ENCODE data around the gene EBLN2.

EBLN2 gene

DNA sequence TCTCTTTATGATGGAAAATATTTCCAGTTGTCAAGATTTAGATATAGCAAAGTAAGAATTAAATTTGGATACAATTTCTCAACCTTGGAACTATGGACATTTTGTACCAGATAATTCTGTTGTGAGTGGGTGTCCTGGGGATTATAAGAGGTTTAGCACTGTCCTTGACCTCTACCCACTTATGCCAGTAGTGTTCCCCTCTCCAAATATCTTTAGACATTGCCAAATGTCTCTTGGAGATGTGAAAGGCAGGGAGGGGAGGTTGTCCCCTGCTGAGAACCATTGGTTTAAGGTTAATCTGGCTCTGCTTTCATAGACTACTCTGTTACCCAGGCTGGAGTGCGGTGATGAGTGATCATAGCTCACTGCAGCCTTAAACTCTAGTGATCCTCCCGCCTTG, at the start of gene EBLN2:
Gene EBLN2, plus strand, starts transcription at position 244 of the 400 bp plus-strand sequence. CDS start 423 bp downstream, outside the sequence.
- no peak for DNase-seq

GRCh38 chr3:73018298-73018697, 43.2 kb upstream of the EBLN2 start:
- no peak for DNase-seq

GRCh38 chr3:73018790-73019441, 42.5 kb upstream of the EBLN2 start:
- DNase-seq: no peak

DNA sequence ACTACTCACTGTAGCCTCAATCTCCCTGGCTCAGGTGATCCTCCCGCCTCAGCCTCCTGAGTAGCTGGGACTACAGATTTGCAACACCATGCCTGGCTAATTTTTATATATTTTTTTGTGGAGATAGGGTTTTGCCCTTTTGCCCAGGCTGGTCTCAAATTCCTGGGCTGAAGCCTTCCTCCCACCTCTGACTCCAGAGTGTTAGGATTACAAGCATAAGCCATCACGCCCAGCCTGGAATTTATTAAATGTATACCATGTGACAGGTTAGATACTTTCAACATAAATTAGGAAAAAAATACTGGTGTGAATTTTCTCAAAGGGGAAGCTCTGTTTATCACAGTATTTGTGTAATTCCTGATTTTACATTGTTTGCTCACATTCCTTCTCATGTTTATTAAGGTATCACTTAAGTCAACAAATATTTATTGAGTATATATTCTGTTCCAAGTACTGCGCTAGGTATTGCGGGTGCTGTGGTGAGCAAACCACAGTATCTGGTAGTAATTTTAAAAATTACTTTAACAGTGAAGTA, 40.1 kb upstream of the EBLN2 start:
- DNase-seq: no peak

DNA sequence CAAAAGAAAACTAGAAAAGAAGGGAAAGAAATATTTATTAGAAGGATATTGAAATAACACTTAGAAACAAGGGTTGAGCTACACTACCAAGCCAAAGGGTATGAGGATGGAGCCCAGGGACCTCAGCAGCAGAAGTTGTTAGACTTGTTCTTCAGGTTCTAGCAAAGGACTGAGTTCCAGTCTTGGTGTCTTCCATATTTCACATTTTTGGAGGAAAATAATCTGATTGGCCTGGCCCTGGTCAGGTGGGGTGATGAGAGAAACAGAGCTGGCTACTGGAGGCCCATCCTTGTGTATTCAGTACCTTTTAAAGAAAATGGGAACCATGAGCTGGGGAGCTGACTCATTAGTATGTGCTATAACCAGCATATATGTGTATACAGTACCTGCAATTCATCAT, 36.6 kb upstream of the EBLN2 start:
- no peak for DNase-seq

GRCh38 chr3:73026111-73026759, 35.2 kb upstream of the EBLN2 start:
- no peak for DNase-seq

- no peak for DNase-seq
Measured at GRCh38 chr3:73026760-73027113, 34.7 kb upstream of the EBLN2 start.

DNA sequence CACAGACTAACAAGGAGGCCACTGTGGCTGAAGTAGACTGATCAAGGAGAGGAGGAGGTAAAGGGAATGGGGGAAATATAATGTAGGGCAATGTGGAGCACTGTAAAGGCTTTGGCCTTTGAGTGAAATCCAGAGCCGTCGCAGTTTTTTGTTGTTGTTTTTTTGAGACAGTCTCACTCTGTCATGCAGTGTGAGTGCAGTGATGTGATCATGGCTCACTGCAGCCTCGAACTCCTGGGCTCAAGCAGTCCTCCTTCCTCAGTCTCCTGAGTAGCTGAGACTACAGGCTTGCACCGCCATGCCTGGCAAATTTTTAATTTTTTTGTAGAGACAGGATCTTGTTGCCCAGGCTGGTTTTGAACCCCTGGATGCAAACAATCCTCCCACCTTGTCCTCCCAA, 32.7 kb upstream of the EBLN2 start:
- DNase-seq: no peak

GRCh38 chr3:73029321-73029796, 32.1 kb upstream of the EBLN2 start:
- peak in 1 of 56 donors; percentile 8 for DNase-seq

GRCh38 chr3:73030073-73030597, 31.3 kb upstream of the EBLN2 start:
- DNase-seq: no peak

- no peak for DNase-seq
Measured at GRCh38 chr3:73031573-73032103, 29.8 kb upstream of the EBLN2 start.

DNA sequence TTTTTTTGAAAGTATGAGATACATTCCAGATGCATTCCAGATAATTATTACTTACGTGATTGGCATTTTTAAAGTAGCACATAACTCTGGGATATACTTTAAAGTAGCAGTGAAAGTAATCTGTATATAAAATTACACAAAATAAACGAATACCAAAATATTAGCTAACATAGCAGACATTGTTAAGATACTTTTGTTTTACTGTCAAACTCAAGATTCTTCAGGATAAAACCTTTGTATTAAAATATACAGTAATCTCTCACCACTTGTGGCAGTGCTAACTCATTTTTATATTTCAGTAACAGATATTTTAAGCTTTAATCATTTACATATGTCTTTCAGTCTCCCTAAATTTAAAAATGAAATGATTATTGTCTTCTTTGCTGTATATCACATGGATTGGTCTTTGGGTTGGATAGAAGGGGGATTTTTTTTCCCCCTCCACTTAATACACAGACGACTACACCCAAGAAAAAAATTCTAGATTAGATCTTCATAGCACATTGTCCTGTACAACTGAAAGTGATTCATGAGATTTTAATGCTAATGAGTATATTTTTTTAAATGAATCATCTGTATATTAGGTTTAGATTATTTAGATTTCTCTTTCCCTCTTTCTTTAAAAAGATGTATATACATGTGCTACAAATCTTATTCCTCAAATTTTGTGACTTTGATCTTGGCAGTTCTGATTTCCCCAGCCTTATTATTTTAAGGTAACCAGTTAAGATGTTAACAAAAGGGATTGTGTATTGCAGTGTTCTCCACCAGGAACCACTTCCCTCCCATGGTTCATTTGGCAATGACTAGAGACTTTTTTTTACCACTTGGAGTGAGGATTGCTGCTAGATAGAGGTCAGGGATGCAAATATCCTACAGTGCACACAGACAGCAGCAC, 24.5 kb upstream of the EBLN2 start:
- no peak for DNase-seq

GRCh38 chr3:73041537-73041936, 19.9 kb upstream of the EBLN2 start:
- DNase-seq: no peak

GRCh38 chr3:73043414-73043813, 18.0 kb upstream of the EBLN2 start:
- DNase-seq: no peak

DNA sequence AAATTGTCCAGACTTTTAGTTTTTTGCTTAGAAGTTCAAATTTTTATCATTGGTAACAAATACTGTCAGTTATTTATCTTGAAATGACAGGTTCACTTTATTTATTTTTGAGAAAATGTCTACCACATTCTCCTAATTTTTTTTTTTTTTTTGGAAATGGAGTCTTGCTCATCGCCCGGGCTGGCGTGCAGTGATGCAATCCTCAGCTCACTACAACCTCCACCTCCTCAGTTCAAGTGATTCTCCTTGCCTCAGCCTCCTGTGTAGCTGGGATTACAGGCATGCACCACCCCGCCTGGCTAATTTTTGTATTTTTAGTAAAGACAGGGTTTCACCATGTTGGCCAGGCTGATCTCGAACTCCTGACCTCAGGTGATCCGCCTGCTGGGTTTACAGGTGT, 16.1 kb upstream of the EBLN2 start:
- DNase-seq: no peak

DNA sequence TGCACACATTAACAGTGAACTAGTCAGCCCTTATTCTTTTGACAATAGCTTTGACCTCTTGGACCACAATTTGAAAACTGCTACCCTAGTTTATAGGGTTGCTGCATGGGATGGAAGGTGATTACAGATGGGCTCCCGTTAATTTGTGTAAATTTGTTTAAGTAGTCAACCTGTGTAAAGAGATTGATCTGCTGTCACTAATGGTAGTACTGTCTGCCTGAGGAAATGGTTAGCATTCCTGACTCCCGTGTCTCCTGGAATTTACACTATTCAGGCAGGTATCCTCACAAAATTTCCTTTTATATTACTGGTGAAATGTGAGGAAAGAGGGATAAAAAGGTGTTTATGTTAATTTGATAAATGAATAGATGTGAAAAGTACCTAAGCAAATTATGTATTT, 15.3 kb upstream of the EBLN2 start:
- no peak for DNase-seq

- DNase-seq: no peak
Measured at GRCh38 chr3:73049319-73049718, 12.1 kb upstream of the EBLN2 start.

DNA sequence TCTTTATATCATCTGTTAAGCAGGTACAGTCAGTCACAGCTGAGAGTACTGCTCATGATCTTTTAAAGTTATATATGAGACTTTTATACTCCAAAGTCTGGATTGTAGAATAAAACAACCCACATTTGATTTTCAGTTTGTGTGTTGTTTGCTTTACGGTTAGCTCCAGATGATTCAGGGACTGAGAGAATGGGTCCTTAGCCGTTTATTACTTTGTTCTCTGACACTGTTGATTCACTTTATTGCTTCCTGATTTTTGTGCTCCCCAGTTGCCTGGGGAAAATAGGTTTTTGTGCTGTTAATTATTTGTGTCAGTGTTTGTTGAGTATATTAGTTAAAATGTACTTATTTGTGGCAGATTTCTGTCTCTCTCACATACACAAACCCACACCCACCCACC, 8.6 kb upstream of the EBLN2 start:
- DNase-seq: no peak

DNA sequence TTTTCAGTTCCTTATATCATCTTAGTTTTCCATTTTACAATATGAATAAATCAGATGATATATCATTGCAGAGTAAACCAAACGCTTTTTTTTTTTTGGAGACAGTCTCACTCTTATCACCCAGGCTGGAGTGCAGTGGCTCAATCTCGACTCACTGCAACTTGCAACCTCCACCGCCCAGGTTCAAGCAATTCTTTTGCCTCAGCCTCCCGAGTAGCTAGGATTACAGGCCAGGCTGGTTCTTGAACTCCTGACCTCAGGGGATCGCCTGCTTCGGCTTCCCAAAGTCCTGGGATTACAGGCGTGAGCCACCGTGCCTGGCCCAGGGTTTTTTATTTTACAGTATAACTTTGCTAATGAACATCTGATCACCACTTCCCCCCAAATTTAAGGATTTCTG, 5.9 kb upstream of the EBLN2 start:
- no peak for DNase-seq

DNA sequence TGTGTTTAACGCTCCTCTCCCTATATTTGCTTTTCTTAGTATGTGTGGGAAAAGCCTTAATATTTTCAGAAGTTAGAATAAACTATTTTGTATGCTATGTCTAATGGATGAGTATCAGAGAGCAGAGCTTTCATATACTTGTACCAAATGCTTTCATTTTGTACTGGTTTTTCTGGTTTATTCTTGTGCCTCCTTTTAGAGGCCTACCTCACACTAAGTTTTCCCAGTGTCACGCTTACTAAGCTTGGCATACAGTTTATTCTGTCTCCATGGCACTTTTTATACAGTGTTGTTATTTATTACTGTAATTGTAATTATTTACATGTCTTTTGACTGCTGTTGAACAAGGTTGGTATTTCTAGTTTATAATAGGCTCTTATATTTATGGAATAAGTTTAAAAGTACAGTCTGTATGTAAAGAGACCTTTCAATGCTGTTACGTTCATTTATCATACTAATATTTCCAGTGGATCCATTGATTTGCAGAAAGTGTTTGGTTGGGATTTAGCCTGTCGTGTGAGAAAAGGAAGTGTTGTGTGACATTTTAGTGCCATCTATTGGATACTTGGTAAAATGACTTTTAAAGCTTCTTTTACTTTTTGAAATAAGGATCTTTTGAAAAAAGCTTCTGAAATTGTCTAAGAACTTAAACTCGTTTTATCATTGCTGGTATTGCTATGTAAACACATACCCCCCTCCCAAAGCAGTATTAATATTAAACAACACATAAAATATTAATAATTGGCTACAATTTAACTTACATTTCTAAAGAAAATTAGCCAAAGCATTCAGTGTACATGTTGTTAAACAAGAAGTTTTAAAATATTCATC, 5.2 kb upstream of the EBLN2 start:
- no peak for DNase-seq

DNA sequence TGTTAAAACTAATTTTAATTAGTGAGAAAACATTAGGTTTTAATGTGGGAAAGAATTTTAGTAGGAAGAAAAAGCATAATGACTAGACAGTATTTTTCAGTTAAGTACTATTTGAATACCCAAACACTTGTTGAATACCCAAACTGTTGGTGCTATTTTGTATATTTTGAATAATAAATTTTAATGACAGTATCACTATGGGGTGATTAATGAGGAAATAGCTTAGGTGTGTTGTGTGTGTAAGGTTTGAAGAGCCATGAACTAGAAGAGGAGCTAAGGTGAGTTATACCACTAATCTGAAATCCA, 4.7 kb upstream of the EBLN2 start:
- DNase-seq: no peak
